ENCODE results near the gene C16orf78.

The C16orf78 gene

GRCh38 chr16:49437344-49437743 lies 63.7 kb downstream of the C16orf78 start:
- no peak for DNase-seq

- DNase-seq, result no peak
Observed at GRCh38 chr16:49439050-49439449, 65.4 kb downstream of the C16orf78 start.

GRCh38 chr16:49439676-49440075 lies 66.1 kb downstream of the C16orf78 start:
- no peak for DNase-seq

- no peak for DNase-seq
Observed at GRCh38 chr16:49440156-49441065, 66.8 kb downstream of the C16orf78 start.

GRCh38 chr16:49441366-49441780 lies 67.8 kb downstream of the C16orf78 start:
- no peak for DNase-seq

- no peak for DNase-seq
Observed at GRCh38 chr16:49442805-49443204, 69.2 kb downstream of the C16orf78 start.

- DNase-seq, result no peak
Observed at GRCh38 chr16:49443576-49443975, 70.0 kb downstream of the C16orf78 start.

GRCh38 chr16:49446805-49447204 lies 73.2 kb downstream of the C16orf78 start:
- DNase-seq, result no peak

Data from NCI-H82 (cell line).